NCI-H1436 (cell line): ENCODE data around the gene SCAMP5.

ENCODE experiments used
- DNase-seq: peaks from one replicate; lab custom pipeline; 2025; lab: John Stamatoyannopoulos, UW

Gene SCAMP5

DNA sequence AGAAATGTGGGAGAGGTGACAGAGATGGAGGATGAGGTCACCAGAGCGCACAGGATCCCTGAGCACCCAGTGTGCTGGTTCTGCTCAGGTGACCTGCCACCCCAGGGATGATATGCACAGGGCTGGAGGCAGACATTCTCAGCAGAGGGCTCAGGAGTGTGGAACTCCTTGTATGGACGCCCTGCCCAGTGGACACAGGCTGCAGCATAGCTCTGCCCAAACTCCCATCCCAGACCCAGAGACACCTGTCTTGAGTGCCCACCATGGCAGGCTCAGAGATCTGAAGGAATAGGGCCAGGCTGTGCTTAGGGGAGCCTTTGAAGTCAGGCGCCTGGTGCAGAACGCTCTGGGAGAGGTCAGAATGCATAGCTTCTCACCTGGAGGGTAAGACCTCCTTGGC, 75.3 kb downstream of the SCAMP5 start:
- no peak for DNase-seq
